ENCODE measurements around the gene PSMC1. TPM values are rescaled to one million over a fixed set of nuclear protein-coding genes. Genes with fewer than 3 reads are reported as not detected.
"Not testable (repeated sequence)": the region's sequence is repeated elsewhere in the genome, so short reads cannot be mapped to it uniquely, and the experiment has no call there.

PSMC1 gene
- 129 and 146 TPM in 2 replicates for total RNA-seq (2014; rRNA removed; shearing (Covaris generic))

DNA sequence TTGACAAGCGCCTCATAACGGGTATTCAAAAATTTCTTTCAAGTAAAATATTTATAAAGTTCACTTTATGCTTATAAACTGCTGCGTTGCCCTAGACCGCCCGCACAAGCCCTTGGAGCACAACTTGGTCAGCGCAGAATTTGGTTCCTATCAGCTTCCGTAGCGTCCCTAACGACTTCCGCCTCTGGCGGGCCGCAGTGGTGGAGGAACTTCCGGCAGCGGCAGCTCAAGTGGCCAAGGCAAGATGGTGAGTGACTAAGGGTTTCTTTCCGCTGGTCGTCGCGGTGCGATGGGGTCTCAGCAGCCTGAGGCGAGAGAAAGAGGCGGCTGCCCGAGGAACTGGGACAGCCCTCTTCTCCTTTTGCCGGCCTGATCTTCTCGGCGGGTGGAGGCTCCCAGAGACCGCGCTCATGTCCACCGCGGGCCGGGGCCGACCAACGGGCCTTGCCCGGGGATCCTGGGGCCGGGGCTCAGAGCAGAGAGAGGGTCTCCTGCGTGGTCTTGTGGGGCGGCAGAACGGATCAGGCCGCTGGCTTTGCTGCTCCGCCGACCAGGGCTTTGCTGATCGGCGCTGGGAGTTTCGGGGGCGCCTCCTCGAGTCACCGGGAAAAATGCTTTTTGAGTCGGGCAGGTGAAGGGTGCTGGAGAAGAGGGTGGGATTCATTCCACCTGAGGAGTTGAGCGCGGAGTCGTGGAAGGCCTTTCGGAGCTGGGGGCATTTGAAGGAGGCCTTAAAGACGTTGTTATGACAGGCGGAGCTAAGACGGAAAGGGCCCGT, at the start of gene PSMC1:
Gene PSMC1, plus strand, starts transcription at position 200 of the 778 bp plus-strand sequence. Its CDS starts 45 bp downstream, at position 245.
- peak; percentile 89 for DNase-seq
- peak within 1 kb of the TSS; percentile 92 for H3K4me3 ChIP-seq (ENCODE audit: insufficient read depth, low read depth, low read length)
- H3K36me3 ChIP-seq (replicated peaks; ENCODE audit: control insufficient read depth, insufficient read depth, low read length) = peaks cover 7% of the 10 kb centered on the region
- no peaks in the 10 kb centered on the region for H3K27me3 ChIP-seq (ENCODE audit: control insufficient read depth, insufficient read depth, low read length)

DNA sequence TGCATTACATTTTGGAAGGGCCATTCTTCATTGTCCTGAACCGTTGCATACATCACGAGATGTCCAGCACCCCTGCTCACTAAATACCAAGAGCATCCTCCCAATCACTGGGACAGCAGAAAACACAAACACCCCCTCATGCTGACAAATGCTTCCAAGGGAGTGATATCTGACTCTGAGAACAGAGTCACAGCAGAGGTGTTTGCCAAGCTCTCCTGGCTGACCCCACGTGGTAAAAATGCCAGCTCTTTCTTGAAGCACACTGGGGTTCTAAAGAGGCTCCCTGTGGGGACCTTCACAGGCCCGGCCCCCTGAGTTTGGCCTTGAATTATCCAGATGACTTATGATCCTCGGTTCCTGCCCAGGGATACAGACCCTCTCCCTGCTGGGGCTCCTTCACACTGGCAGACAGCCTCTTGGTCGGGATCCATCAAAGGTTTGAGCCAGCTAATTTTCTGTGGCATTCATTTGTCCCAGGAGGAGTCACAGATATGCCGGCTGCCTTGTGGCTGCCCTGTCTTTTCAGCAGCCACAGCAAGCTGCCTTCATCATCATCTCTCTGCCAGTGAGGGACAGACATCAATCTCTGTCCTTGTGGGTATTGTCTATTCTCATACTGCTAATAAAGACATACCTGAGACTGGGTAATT, 43.1 kb upstream of the PSMC1 start:
- no peaks in the 10 kb centered on the region for H3K27me3 ChIP-seq (ENCODE audit: control insufficient read depth, insufficient read depth, low read length)
- no peak overlapping the region for H3K4me3 ChIP-seq (ENCODE audit: insufficient read depth, low read depth, low read length)
- no peaks in the 10 kb centered on the region for H3K36me3 ChIP-seq (replicated peaks; ENCODE audit: control insufficient read depth, insufficient read depth, low read length)
- no peak for DNase-seq

DNA sequence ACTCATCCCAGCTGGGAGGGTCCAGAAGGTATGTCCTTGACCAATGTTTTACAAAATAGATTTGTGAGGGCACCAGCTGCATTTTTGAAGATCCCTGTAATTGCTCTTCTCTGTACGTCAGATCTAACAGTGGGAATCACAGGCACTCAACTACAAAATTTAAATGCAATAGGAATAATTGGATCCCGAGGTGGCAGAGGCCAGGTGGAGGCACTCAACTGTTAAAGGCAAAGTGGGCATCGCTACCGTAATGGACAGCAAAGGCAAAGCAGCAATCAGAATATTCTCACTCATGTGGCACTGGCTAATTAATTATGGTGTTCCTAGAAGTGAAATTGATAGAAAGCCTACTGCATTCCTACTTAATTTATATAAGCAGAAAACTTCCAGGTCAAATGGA, 27.9 kb upstream of the PSMC1 start:
- Histone ChIP-seq H3K27me3 (ENCODE audit: control insufficient read depth, insufficient read depth, low read length) (no peaks in the 10 kb centered on the region), H3K36me3 (replicated peaks; ENCODE audit: control insufficient read depth, insufficient read depth, low read length) (no peaks in the 10 kb centered on the region), H3K4me3 (ENCODE audit: insufficient read depth, low read depth, low read length) (no peak overlapping the region)
- no peak for DNase-seq

DNA sequence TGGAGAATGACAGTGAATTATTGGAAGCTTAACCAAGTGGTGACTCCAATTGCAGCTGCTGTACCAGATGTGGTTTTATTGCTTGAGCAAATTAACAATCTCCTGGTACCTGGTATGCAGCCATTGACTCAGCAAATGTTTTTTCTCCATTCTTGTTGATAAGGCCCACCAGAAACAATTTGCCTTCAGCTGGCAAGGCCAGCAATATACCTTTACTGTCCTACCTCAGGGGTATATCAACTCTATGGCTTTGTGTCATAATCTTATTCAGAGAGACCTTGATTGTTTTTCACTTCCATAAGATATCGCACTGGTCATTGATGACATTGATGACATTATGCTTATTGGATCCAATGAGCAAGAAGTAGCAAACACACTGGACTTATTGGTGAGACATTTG, 26.4 kb upstream of the PSMC1 start:
- not testable (repeated sequence) for DNase-seq; H3K36me3 ChIP-seq (replicated peaks; ENCODE audit: control insufficient read depth, insufficient read depth, low read length); H3K27me3 ChIP-seq (ENCODE audit: control insufficient read depth, insufficient read depth, low read length); H3K4me3 ChIP-seq (ENCODE audit: insufficient read depth, low read depth, low read length)

DNA sequence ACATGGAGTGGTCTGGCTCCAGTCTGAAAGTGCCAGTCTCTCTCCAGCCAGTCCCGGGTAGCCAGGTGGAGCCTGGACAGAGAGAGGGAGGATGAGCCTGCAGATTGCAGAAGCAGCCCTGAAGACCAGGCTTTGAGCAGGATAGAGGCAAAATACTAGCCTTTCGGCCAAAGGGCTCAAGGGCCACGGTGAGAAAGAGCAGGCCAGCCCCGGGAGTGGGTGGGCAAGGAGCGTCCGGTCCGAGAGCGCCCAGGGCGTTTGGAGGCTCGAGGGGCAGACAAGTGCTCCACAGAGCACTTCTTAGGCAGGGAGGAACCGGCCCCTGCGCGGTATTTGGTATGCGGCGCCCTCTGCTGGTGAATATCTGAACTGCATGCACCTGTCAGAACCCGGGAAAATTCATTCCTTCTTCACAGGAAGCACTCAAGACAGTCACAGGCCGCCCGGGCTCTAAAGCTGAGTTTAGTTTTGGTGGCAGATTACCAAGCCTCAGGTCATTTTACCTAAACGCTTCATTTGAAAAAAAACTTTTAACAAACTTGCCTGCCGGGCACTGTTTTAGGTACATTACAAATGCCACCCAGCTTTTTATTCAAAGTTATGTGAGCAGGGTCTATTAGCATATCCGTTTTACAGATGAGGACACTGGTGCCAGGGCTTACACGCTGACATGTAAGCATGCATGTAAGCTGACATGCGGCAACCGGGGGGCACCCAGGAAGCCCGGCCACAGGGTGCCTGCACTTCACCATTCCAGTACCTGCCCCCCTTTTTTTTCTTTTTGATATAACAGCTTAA, 21.0 kb upstream of the PSMC1 start:
- Histone ChIP-seq H3K4me3 (ENCODE audit: insufficient read depth, low read depth, low read length) (no peak overlapping the region), H3K36me3 (replicated peaks; ENCODE audit: control insufficient read depth, insufficient read depth, low read length) (no peaks in the 10 kb centered on the region), H3K27me3 (ENCODE audit: control insufficient read depth, insufficient read depth, low read length) (peaks cover 8% of the 10 kb centered on the region)
- peak; percentile 90 for DNase-seq

DNA sequence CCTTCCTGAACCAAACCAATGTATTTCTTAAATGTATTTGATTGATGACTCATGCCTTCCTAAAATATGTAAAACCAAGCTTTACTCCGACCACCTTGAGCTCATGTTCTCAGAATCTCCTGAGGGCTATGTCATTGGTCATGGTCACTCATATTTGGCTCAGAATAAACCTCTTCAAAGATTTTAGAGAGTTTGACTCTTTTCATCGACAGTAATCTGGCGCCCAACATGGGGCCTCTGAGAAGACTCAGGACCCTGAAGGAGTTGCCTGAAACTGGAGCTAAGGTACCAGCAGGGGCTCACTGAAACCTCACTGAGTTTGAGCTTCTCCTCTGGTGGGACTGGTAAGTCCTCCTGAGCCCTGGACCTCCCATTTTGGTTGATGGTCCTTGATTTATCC, 17.2 kb upstream of the PSMC1 start:
- no peak overlapping the region for H3K4me3 ChIP-seq (ENCODE audit: insufficient read depth, low read depth, low read length)
- peaks cover 8% of the 10 kb centered on the region for H3K27me3 ChIP-seq (ENCODE audit: control insufficient read depth, insufficient read depth, low read length)
- no peak for DNase-seq
- H3K36me3 ChIP-seq (replicated peaks; ENCODE audit: control insufficient read depth, insufficient read depth, low read length) = no peaks in the 10 kb centered on the region

DNA sequence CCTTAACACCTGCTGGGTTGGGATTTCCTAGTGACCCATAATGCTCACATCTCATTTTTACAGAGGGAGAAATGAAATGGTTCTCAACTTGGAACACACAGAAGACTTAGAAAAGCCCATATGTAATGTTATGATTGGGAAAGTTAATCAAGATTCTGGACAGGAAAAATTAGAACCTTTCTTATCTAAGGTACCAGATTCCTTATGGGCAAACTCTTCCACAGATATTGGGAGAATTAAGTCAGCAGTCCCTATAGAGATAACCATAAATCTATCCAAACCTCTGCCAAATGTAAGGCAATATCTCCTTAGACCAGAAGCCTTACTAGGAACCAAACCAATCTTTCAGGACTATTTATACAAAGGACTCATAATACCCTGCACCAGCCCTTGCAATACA, 13.9 kb upstream of the PSMC1 start:
- DNase-seq = no peak
- H3K27me3 ChIP-seq (ENCODE audit: control insufficient read depth, insufficient read depth, low read length) = no peaks in the 10 kb centered on the region
- no peaks in the 10 kb centered on the region for H3K36me3 ChIP-seq (replicated peaks; ENCODE audit: control insufficient read depth, insufficient read depth, low read length)
- H3K4me3 ChIP-seq (ENCODE audit: insufficient read depth, low read depth, low read length) = no peak overlapping the region

DNA sequence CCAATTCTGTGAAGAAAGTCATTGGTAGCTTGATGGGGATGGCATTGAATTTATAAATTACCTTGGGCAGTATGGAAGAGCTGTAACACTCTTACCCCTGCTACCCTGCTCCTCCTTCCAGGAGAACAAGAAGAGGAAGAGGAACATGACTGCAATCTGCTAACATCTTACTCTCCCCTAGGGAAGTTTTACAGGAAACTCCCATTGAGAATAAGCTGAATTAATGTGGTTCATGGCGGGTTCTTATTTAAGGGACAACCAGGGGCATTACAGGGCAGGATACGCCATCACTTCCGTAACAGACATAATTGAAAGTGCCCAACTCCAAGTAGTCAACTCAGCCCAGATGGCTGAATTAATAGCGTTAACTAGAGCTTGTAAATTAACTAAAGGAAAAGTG, 9.4 kb upstream of the PSMC1 start:
- DNase-seq = no peak
- no peak overlapping the region for H3K4me3 ChIP-seq (ENCODE audit: insufficient read depth, low read depth, low read length)
- no peaks in the 10 kb centered on the region for H3K27me3 ChIP-seq (ENCODE audit: control insufficient read depth, insufficient read depth, low read length)
- H3K36me3 ChIP-seq (replicated peaks; ENCODE audit: control insufficient read depth, insufficient read depth, low read length) = no peaks in the 10 kb centered on the region

DNA sequence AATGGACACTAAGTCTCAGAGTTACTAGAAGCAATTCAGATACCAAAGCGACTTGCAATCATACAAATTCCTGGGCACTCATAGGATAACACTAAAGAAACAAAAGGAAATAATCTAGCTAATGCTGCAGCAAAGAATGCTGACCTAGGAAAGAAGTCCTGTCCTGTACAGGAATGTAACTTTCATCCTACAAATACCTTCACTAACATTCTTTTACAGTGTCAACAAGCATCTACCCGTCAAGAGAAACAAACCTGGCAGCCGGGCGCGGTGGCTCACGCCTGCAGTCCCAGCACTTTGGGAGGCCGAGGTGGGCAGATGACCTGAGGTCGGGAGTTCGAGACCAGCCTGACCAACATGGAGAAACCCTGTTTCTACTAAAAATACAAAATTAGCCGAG, 8.9 kb upstream of the PSMC1 start:
- H3K27me3 ChIP-seq (ENCODE audit: control insufficient read depth, insufficient read depth, low read length); DNase-seq; H3K4me3 ChIP-seq (ENCODE audit: insufficient read depth, low read depth, low read length); H3K36me3 ChIP-seq (replicated peaks; ENCODE audit: control insufficient read depth, insufficient read depth, low read length): not testable (repeated sequence)

DNA sequence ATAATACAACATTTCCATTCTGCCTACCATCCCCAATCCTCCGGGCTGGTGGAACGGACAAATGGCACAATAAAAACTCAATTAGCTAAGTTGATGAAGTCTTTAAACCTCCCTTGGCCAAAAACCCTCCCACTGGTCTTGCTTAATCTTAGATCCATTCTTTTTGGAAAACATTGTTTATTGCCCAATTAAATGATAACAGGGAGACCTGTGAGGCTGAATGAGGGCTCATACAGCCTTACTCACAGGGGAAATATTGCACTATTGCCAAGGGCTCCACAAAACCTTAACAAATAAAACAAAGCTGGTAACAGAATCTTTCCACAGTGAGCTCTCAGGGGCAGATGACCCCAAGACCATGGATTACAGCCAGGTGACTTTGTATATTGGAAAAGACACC, 7.8 kb upstream of the PSMC1 start:
- DNase-seq = no peak
- no peaks in the 10 kb centered on the region for H3K27me3 ChIP-seq (ENCODE audit: control insufficient read depth, insufficient read depth, low read length)
- no peak overlapping the region for H3K4me3 ChIP-seq (ENCODE audit: insufficient read depth, low read depth, low read length)
- no peaks in the 10 kb centered on the region for H3K36me3 ChIP-seq (replicated peaks; ENCODE audit: control insufficient read depth, insufficient read depth, low read length)

DNA sequence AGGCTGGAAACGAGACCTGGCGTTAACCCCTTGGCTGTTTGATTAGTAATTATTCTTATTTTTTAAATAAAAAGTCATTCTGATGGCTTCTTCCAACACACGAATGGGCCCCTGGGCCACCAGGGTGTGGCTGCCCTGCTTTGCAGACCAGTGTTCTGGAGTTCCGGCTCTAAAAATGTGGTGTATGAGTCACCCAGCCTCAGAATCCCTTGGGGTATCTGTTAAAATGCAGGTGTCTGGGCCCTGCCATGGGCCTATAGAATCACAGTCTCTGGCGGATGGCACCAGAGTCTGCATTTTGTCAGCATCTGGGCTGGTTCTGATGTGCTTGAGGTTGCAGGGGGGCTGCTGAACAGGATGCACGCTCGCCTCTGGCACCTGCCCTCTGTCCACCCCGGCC, 2.5 kb upstream of the PSMC1 start:
- no peaks in the 10 kb centered on the region for H3K36me3 ChIP-seq (replicated peaks; ENCODE audit: control insufficient read depth, insufficient read depth, low read length)
- H3K4me3 ChIP-seq (ENCODE audit: insufficient read depth, low read depth, low read length) = no peak overlapping the region
- H3K27me3 ChIP-seq (ENCODE audit: control insufficient read depth, insufficient read depth, low read length) = no peaks in the 10 kb centered on the region
- no peak for DNase-seq

DNA sequence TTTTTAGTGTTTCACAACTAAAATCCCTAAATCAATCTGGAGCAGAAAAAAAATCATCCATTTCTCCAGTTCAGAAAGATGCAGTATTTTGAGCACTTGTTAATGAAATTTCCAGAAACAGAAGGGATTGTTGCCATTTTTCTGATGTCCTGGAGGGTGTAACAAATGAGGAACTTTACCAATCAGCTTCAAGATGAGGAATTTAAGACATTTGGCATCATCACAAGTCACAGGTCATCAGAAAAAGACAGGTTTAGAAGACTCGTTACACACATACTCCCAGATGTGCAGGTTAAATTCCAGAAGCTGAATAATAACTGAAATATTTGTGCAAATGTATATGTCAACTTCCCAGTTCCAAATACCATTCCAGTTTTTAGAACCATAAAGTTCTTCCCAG, 482 bp upstream of the PSMC1 start:
- peak; percentile 9 for DNase-seq
- Histone ChIP-seq H3K4me3 (ENCODE audit: insufficient read depth, low read depth, low read length) (no peak overlapping the region; the same call in none of the 2 replicates), H3K27me3 (ENCODE audit: control insufficient read depth, insufficient read depth, low read length) (no peaks in the 10 kb centered on the region), H3K36me3 (replicated peaks; ENCODE audit: control insufficient read depth, insufficient read depth, low read length) (peaks cover 5% of the 10 kb centered on the region)

DNA sequence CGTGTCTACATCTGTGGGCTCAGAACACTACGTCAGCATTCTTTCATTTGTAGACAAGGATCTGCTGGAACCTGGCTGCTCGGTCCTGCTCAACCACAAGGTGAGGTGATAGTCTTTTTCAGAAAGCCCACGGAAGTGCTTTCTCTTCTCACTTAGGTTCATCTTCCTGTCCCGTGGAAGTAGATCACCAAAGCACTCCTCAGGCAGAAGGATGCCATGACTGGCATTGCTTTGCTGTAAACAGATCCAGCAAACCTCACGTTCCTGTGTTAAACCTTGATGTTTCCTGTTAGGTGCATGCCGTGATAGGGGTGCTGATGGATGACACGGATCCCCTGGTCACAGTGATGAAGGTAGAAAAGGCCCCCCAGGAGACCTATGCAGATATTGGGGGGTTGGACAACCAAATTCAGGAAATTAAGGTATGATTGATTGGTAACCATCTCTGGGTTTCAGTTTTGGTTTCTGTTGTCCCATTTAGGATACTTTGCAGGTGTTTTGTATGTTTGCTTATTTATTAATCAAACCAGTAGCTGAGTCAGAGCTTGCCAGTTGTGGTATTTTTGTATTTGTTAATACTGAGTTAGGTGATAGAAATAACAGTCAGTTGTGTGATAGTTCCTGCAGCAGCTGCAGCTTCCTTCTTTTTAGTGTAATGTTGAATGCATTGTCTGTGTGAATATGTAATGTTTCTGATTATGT, 7.5 kb downstream of the PSMC1 start:
- Histone ChIP-seq H3K27me3 (ENCODE audit: control insufficient read depth, insufficient read depth, low read length) (no peaks in the 10 kb centered on the region), H3K4me3 (ENCODE audit: insufficient read depth, low read depth, low read length) (no peak overlapping the region), H3K36me3 (replicated peaks; ENCODE audit: control insufficient read depth, insufficient read depth, low read length) (peaks cover 41% of the 10 kb centered on the region)
- no peak for DNase-seq

DNA sequence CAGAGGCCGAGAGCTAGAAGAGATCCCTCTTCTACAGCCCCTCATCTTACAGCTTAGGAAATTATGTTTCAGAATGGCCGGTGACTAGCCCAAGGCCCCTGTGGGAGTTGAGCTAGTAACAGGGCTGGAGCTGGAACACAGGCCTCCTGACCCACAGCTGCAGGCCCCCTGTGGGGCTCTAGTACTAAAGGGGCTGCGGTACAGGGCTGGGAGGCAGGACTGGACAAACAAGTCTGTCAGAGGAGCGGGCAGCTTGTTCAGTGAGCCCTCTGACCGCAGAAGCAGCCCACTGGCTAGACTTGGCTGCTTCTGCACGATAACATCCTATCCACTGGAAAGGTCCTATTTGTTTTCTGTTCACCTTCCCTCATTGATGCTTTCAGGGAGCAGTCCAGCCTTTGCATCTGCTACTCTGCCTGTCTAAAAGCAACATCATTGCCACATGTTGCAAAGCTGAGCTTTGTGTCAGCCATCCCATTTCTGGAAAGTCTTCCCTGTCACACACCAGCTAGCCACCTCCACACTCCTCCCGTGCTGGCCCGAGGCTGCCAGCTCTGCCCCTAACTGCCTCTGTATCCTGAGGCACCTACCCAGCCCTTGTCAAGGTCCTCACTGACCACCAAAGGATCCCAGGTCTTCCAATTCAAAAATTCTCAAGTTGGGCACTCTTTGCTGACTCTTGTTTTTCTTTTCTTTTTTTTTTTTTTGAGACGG, 10.2 kb downstream of the PSMC1 start:
- Histone ChIP-seq H3K4me3 (ENCODE audit: insufficient read depth, low read depth, low read length) (no peak overlapping the region), H3K27me3 (ENCODE audit: control insufficient read depth, insufficient read depth, low read length) (no peaks in the 10 kb centered on the region), H3K36me3 (replicated peaks; ENCODE audit: control insufficient read depth, insufficient read depth, low read length) (peaks cover 47% of the 10 kb centered on the region)
- DNase-seq = no peak
